IMR-90 (cell line): ENCODE data around the gene AXL. TPM values are rescaled to one million over a fixed set of nuclear protein-coding genes. Genes with fewer than 3 reads are reported as not detected.

Experiments used
- ATAC-seq: fragments of 200-7000 bp; cut with Tn5 transposase; 2 replicates; pipeline ENCODE4 v1.9.1; 2020; ENCODE audit warnings: low read depth, mild to moderate bottlenecking, moderate library complexity
- BruUV-seq: library from RNA; stranded (reverse); fragments of 400-500 nt; replicated peaks from 2 replicates; lab custom pipeline; 2021; lab: Mats Ljungman, UMichigan
- CTCF ChIA-PET: fragments of 300-600 bp; formaldehyde crosslinking; extraction: SDS; loops from one replicate; lab custom pipeline; 2021; ENCODE audit warnings: antibody characterized with exemption; lab: Yijun Ruan, JAX
- POLR2A ChIA-PET: fragments of 300-600 bp; sonication (Branson Sonifier 250); formaldehyde crosslinking; loops from one replicate; lab custom pipeline; 2022; ENCODE audit warnings: antibody characterized with exemption; ENCODE audit not compliant: unreplicated experiment; lab: Charles Lee
- DNase-seq: peaks from one replicate; pipeline ENCODE4 v3.0.0; 2013
- H2AFZ ChIP-seq: replicated peaks from 2 replicates; pipeline ENCODE3; 2013; ENCODE audit warnings: low read length, mild to moderate bottlenecking; ENCODE audit not compliant: poor library complexity
- H2AK5ac ChIP-seq: 2 replicates; pipeline ENCODE4 v1.6.1; 2013; ENCODE audit warnings: low read depth, low read length, inconsistent platforms
- H2AK9ac ChIP-seq: replicated peaks from 2 replicates; pipeline ENCODE3; 2013; ENCODE audit warnings: mild to moderate bottlenecking, low read depth, low read length, moderate library complexity; ENCODE audit not compliant: poor library complexity
- H2BK120ac ChIP-seq: 2 replicates; pipeline ENCODE4 v1.6.1; 2013; ENCODE audit warnings: low read depth, low read length, inconsistent platforms
- H2BK15ac ChIP-seq: 3 replicates; pipeline ENCODE4 v1.6.1; 2013; ENCODE audit warnings: low read depth, low read length, inconsistent platforms
- H2BK20ac ChIP-seq: 2 replicates; pipeline ENCODE4 v1.6.1; 2013; ENCODE audit warnings: low read depth, mild to moderate bottlenecking, inconsistent platforms, low read length, moderate library complexity
- H2BK5ac ChIP-seq: 2 replicates; pipeline ENCODE4 v1.6.1; 2013; ENCODE audit warnings: mild to moderate bottlenecking, low read depth, low read length, inconsistent platforms; ENCODE audit not compliant: poor library complexity, severe bottlenecking
- H3K14ac ChIP-seq: replicated peaks from 2 replicates; pipeline ENCODE4 v1.6.1; 2013; ENCODE audit warnings: low read depth, low read length, inconsistent platforms
- H3K18ac ChIP-seq: 2 replicates; pipeline ENCODE4 v1.6.1; 2013; ENCODE audit warnings: low read depth, low read length, control low read depth
- H3K23ac ChIP-seq: 2 replicates; pipeline ENCODE4 v1.6.1; 2013; ENCODE audit warnings: low read depth, low read length, inconsistent platforms
- H3K27ac ChIP-seq: 2 replicates; pipeline ENCODE4 v1.5.1; 2013; ENCODE audit warnings: mild to moderate bottlenecking, control low read depth, low read length; ENCODE audit not compliant: insufficient read depth
- H3K27me3 ChIP-seq: 2 replicates; pipeline ENCODE4 v1.6.1; 2013; ENCODE audit warnings: low read length; ENCODE audit not compliant: control insufficient read depth, insufficient read depth
- H3K36me3 ChIP-seq: 2 replicates; pipeline ENCODE4 v1.6.1; 2013; ENCODE audit warnings: low read length, mixed read lengths; ENCODE audit not compliant: control insufficient read depth, insufficient read depth
- H3K4ac ChIP-seq: 2 replicates; pipeline ENCODE4 v1.6.1; 2013; ENCODE audit warnings: low read depth, low read length, inconsistent platforms
- H3K4me1 ChIP-seq: 2 replicates; pipeline ENCODE4 v1.6.1; 2013; ENCODE audit warnings: low read length, mixed read lengths; ENCODE audit not compliant: control insufficient read depth, insufficient read depth
- H3K4me2 ChIP-seq: 2 replicates; pipeline ENCODE4 v1.6.1; 2013; ENCODE audit warnings: low read depth, mild to moderate bottlenecking, control low read depth, low read length, moderate library complexity
- H3K4me3 ChIP-seq: 2 replicates; pipeline ENCODE4 v1.5.1; 2013; ENCODE audit warnings: low read depth, mild to moderate bottlenecking, control low read depth, low read length, moderate library complexity; ENCODE audit not compliant: insufficient read depth
- H3K56ac ChIP-seq: 2 replicates; pipeline ENCODE4 v1.6.1; 2013; ENCODE audit warnings: low read length, inconsistent platforms; ENCODE audit not compliant: insufficient read depth; ENCODE audit errors: extremely low read depth
- H3K79me1 ChIP-seq, 2 experiments: 2 replicates each; pipeline ENCODE4 v1.6.1; 2013; ENCODE audit warnings: low read length in 2 of 2, inconsistent platforms in 1 of 2, low read depth in 1 of 2
- H3K9ac ChIP-seq: 2 replicates; pipeline ENCODE4 v1.6.1; 2013; ENCODE audit warnings: low read depth, low read length, control low read depth
- H3K9me1 ChIP-seq: 2 replicates; pipeline ENCODE4 v1.6.1; 2013; ENCODE audit warnings: low read length, inconsistent platforms; ENCODE audit not compliant: insufficient read depth
- H3K9me3 ChIP-seq: 2 replicates; pipeline ENCODE4 v1.6.1; 2013; ENCODE audit warnings: low read length; ENCODE audit not compliant: control insufficient read depth, insufficient read depth
- H4K20me1 ChIP-seq: 2 replicates; pipeline ENCODE4 v1.6.1; 2013; ENCODE audit warnings: low read length, inconsistent platforms; ENCODE audit not compliant: insufficient read depth
- H4K5ac ChIP-seq: 2 replicates; pipeline ENCODE4 v1.6.1; 2013; ENCODE audit warnings: mild to moderate bottlenecking, low read depth, low read length, control low read depth
- H4K8ac ChIP-seq, 2 experiments: 2 replicates each; pipeline ENCODE4 v1.6.1; 2013; ENCODE audit warnings: low read depth in 2 of 2, low read length in 2 of 2, control low read depth in 1 of 2, inconsistent platforms in 1 of 2
- H4K91ac ChIP-seq: 2 replicates; pipeline ENCODE4 v1.6.1; 2013; ENCODE audit warnings: low read depth, low read length, inconsistent platforms; ENCODE audit not compliant: insufficient read depth
- BHLHE40 ChIP-seq: fragments of 150-350 bp; IDR thresholded peaks from 2 replicates; pipeline ENCODE4 v1.6.1; 2016; ENCODE audit warnings: mild to moderate bottlenecking, low read depth, low read length
- CEBPB ChIP-seq: IDR thresholded peaks from 2 replicates; pipeline ENCODE4 v1.6.1; 2012; ENCODE audit warnings: low read depth, low read length, improper control_type of control experiment
- NFE2L2 ChIP-seq: fragments of 150-350 bp; IDR thresholded peaks from 2 replicates; pipeline ENCODE4 v1.6.1; 2016; ENCODE audit warnings: low read depth, mild to moderate bottlenecking, low read length
- POLR2A ChIP-seq: IDR thresholded peaks from 2 replicates; pipeline ENCODE4 v1.6.1; 2012; ENCODE audit warnings: mild to moderate bottlenecking, low read depth, low read length
- RCOR1 ChIP-seq: IDR thresholded peaks from 2 replicates; pipeline ENCODE4 v1.6.1; 2012; ENCODE audit warnings: mild to moderate bottlenecking, low read length, improper control_type of control experiment; ENCODE audit not compliant: insufficient replicate concordance
- WGBS, 2 experiments: methylation state at CpG; one replicate each; pipeline versions ENCODE4 v1.1.5 to v1.1.7; 2013; ENCODE audit warnings: missing lambda C conversion rate in 2 of 2; ENCODE audit not compliant: insufficient read length in 1 of 2; ENCODE audit errors: extremely low coverage in 2 of 2; 5-methylcytosine and 5-hydroxymethylcytosine counted together
- dilution Hi-C: fragments of 300-500 bp; cut with HindIII; formaldehyde crosslinking; loops from one replicate; pipeline ENCODE4 v1.14.3; 2018; ENCODE audit warnings: low sequenced_read_pairs; ENCODE audit not compliant: unreplicated experiment
- in situ Hi-C: fragments of 300-500 bp; cut with MboI; formaldehyde crosslinking; loops from 3 replicates; pipeline ENCODE4 v1.14.3; 2019; ENCODE audit warnings: low sequenced_read_pairs, inconsistent platforms, mixed read lengths
- intact Hi-C: fragments of 100-400 bp; cut with micrococcal nuclease; formaldehyde crosslinking; loops from 2 replicates; pipeline ENCODE4 v1.10.0; 2022
- polyA plus RNA-seq, 3 experiments: library from polyadenylated mRNA; depleted of rRNA; stranded (reverse); fragments of >200 nt; gene quantifications; 2 replicates each; pipeline ENCODE4 v1.2.3, GENCODE V29; 2012; ENCODE audit warnings: low replicate concordance in 1 of 3
- total RNA-seq: library from RNA; depleted of rRNA; stranded (reverse); fragments of >200 nt; gene quantifications from 2 replicates; pipeline ENCODE4 v1.2.3, GENCODE V29; 2012

Gene AXL
- total and polyA plus RNA-seq, 2 of the 4 experiments (the other 2 are of a cell fraction), result 212 to 466 TPM

GRCh38 chr19:41220811-41221210, 1.8 kb downstream of the AXL start:
- ChIA-PET POLR2A (no interaction called here), CTCF (interaction anchor here (2.5 kb wide), 1 partner anchor 42 kb away, joined by 10 read pairs; no protein-coding TSS in a partner anchor)
- Histone ChIP-seq H2BK20ac (peak overlapping the region; percentile 27), H2AK9ac (peak overlapping the region; percentile 99), H4K91ac (peak overlapping the region; percentile 99), H3K4ac (peak overlapping the region; percentile 99), H4K5ac (peak overlapping the region; percentile 83), H4K8ac (peak overlapping the region; percentile 72 to 84), H3K56ac (peak overlapping the region; percentile 100), H3K27ac (peak overlapping the region; percentile 99), H3K4me2 (peak overlapping the region; percentile 83), H3K4me3 (peak overlapping the region; percentile 89), H3K18ac (peak overlapping the region; percentile 93; the same call in 1 of the 2 replicates), H2BK5ac (peak overlapping the region; percentile 99), H3K23ac (peak overlapping the region; percentile 100), H3K9me1 (peaks cover 24% of the 10 kb centered on the region), H3K79me1 (peaks cover 10 to 56% of the 10 kb centered on the region in 2 experiments), H2BK15ac (peak overlapping the region; percentile 31; the same call in 2 of the 3 replicates), H3K9ac (peak overlapping the region; percentile 99), H2AK5ac (peak overlapping the region; percentile 96), H2AFZ (peak overlapping the region; percentile 36), H3K27me3 (no peaks in the 10 kb centered on the region), H3K9me3 (no peaks in the 10 kb centered on the region), H4K20me1 (peaks cover 27% of the 10 kb centered on the region), H2BK120ac (peak overlapping the region; percentile 89), H3K36me3 (peaks cover 39% of the 10 kb centered on the region), H3K14ac (peak overlapping the region; percentile 100), H3K4me1 (peaks cover 40% of the 10 kb centered on the region)
- DNase-seq (no peak), ATAC-seq (no peak)
- TF ChIP-seq BHLHE40 (no peak), NFE2L2 (no peak), RCOR1 (no peak), POLR2A (no peak), CEBPB (no peak)
- BruUV-seq, result TSS peak; percentile 13
- no CpG with 5 or more reads among the region's 9 CpGs for WGBS, 2 experiments
- in situ Hi-C loops (no loop called here), intact Hi-C loops (no loop called here), dilution Hi-C loops (no loop called here)
